PC-3 (cell line): Measurements from ENCODE around the gene C3orf18.

Source experiments
- CTCF ChIP-seq: fragments of 300-600 bp; sonication (generic); conservative IDR thresholded peaks from 2 replicates; pipeline ENCODE4 v1.5.1; 2017; ENCODE audit warnings: antibody characterized with exemption, low read depth, mild to moderate bottlenecking, low read length
- EZH2 ChIP-seq: fragments of 300-600 bp; sonication (generic); IDR thresholded peaks from one replicate; pipeline ENCODE4 v1.6.1; 2017; ENCODE audit warnings: antibody characterized with exemption, mild to moderate bottlenecking, low read length; ENCODE audit not compliant: unreplicated experiment
- EZH2phosphoT487 ChIP-seq: fragments of 300-600 bp; sonication (generic); IDR thresholded peaks from 2 replicates; pipeline ENCODE4 v1.6.1; 2018; ENCODE audit warnings: mild to moderate bottlenecking, antibody characterized with exemption, low read length, borderline replicate concordance

- no peak for TF ChIP-seq CTCF
- no peak for TF ChIP-seq EZH2
- TF ChIP-seq EZH2phosphoT487: no peak
Measured at GRCh38 chr3:50586763-50587070, 19.2 kb upstream of the C3orf18 start.
